Measurements from ENCODE around the gene CFAP43.

DNA sequence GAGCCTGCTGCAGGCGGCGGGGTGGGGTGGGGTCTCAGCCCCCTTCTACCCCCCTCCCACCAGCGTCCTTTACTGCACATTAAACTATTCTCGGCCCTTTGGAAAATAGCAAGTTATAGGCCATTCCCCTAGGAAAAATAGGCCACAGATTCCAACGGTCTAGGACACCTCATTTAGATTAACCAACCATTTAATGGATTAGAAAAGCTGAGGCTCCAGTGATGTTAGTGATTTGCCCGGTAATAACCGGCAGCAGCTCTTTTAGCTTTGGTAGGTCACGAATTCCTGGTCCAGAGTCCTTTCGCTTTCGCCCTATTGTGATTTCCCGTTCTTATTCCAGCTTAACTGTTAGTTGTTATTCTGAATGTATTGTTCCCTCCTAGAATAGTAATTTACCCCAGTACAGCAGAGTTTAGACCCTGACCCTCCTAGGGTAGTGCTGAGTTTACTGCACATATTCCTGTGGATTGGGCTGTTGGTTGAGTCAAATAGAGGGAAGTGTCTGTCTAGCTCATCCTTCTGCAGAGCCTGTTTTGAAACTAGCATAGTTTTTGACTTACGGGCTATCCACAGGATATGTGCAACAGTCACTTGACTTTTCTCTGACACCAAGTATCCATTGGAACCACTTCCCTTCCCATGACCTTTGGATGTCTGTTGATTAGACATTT, 23.3 kb upstream of the CFAP43 start:
- TF ChIP-seq, protein P1, sequence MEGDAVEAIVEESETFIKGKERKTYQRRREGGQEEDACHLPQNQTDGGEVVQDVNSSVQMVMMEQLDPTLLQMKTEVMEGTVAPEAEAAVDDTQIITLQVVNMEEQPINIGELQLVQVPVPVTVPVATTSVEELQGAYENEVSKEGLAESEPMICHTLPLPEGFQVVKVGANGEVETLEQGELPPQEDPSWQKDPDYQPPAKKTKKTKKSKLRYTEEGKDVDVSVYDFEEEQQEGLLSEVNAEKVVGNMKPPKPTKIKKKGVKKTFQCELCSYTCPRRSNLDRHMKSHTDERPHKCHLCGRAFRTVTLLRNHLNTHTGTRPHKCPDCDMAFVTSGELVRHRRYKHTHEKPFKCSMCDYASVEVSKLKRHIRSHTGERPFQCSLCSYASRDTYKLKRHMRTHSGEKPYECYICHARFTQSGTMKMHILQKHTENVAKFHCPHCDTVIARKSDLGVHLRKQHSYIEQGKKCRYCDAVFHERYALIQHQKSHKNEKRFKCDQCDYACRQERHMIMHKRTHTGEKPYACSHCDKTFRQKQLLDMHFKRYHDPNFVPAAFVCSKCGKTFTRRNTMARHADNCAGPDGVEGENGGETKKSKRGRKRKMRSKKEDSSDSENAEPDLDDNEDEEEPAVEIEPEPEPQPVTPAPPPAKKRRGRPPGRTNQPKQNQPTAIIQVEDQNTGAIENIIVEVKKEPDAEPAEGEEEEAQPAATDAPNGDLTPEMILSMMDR (IDR thresholded peaks at IDR 0.05; ENCODE audit: low read depth, low read length, missing input control) = no peak
- peak; percentile 39 to 67 for TF ChIP-seq HNF4A (conservative IDR thresholded peaks at IDR 0.05)
- TF ChIP-seq RAD21 (IDR thresholded peaks at IDR 0.05) = no peak
- TF ChIP-seq NR2F2 (IDR thresholded peaks at IDR 0.05) = peak; percentile 60
- TF ChIP-seq TAF1 (conservative IDR thresholded peaks at IDR 0.05) = peak; percentile 80
- TF ChIP-seq, protein P2, sequence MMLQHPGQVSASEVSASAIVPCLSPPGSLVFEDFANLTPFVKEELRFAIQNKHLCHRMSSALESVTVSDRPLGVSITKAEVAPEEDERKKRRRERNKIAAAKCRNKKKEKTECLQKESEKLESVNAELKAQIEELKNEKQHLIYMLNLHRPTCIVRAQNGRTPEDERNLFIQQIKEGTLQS (IDR thresholded peaks at IDR 0.05) = no peak
- peak; percentile 58 for TF ChIP-seq SP1 (IDR thresholded peaks at IDR 0.05)
- TF ChIP-seq, protein P3, sequence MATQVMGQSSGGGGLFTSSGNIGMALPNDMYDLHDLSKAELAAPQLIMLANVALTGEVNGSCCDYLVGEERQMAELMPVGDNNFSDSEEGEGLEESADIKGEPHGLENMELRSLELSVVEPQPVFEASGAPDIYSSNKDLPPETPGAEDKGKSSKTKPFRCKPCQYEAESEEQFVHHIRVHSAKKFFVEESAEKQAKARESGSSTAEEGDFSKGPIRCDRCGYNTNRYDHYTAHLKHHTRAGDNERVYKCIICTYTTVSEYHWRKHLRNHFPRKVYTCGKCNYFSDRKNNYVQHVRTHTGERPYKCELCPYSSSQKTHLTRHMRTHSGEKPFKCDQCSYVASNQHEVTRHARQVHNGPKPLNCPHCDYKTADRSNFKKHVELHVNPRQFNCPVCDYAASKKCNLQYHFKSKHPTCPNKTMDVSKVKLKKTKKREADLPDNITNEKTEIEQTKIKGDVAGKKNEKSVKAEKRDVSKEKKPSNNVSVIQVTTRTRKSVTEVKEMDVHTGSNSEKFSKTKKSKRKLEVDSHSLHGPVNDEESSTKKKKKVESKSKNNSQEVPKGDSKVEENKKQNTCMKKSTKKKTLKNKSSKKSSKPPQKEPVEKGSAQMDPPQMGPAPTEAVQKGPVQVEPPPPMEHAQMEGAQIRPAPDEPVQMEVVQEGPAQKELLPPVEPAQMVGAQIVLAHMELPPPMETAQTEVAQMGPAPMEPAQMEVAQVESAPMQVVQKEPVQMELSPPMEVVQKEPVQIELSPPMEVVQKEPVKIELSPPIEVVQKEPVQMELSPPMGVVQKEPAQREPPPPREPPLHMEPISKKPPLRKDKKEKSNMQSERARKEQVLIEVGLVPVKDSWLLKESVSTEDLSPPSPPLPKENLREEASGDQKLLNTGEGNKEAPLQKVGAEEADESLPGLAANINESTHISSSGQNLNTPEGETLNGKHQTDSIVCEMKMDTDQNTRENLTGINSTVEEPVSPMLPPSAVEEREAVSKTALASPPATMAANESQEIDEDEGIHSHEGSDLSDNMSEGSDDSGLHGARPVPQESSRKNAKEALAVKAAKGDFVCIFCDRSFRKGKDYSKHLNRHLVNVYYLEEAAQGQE (IDR thresholded peaks at IDR 0.05) = peak; percentile 52
- TF ChIP-seq, protein P4, sequence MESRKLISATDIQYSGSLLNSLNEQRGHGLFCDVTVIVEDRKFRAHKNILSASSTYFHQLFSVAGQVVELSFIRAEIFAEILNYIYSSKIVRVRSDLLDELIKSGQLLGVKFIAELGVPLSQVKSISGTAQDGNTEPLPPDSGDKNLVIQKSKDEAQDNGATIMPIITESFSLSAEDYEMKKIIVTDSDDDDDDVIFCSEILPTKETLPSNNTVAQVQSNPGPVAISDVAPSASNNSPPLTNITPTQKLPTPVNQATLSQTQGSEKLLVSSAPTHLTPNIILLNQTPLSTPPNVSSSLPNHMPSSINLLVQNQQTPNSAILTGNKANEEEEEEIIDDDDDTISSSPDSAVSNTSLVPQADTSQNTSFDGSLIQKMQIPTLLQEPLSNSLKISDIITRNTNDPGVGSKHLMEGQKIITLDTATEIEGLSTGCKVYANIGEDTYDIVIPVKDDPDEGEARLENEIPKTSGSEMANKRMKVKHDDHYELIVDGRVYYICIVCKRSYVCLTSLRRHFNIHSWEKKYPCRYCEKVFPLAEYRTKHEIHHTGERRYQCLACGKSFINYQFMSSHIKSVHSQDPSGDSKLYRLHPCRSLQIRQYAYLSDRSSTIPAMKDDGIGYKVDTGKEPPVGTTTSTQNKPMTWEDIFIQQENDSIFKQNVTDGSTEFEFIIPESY (IDR thresholded peaks at IDR 0.05) = no peak
- TF ChIP-seq GABPA (IDR thresholded peaks at IDR 0.05 in 1 of 2, conservative IDR thresholded peaks at IDR 0.05 in 1 of 2) = no peak
- TF ChIP-seq JUND (IDR thresholded peaks at IDR 0.05) = no peak
- TF ChIP-seq RXRA (IDR thresholded peaks at IDR 0.05) = peak in 1 of 2 donors; percentile 26
- TF ChIP-seq, protein P5, sequence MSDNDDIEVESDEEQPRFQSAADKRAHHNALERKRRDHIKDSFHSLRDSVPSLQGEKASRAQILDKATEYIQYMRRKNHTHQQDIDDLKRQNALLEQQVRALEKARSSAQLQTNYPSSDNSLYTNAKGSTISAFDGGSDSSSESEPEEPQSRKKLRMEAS (IDR thresholded peaks at IDR 0.05) = no peak

Measured in liver (tissue), 3 donors.